ENCODE measurements around the gene ZBTB16. TPM values are rescaled to one million over a fixed set of nuclear protein-coding genes. Genes with fewer than 3 reads are reported as not detected.

Gene ZBTB16
- total and polyA plus RNA-seq, 8 donors = 7.9 to 318 (median 55.3) TPM

- no peak overlapping the region for H3K4me3 ChIP-seq
- H3K4me1 ChIP-seq = peaks cover 0 to 56% (median 36%) of the 10 kb centered on the region in 4 donors
- DNase-seq = no peak
- 74 to 88% (median 80%) methylated on average over 5 of the region's 5 CpGs for WGBS, 5 donors
- H3K36me3 ChIP-seq = peaks cover 7 to 54% (median 39%) of the 10 kb centered on the region in 4 donors
- H3K27ac ChIP-seq = no peak overlapping the region
- H3K27me3 ChIP-seq = no peaks in the 10 kb centered on the region
- no peaks in the 10 kb centered on the region for H3K9me3 ChIP-seq
- TF ChIP-seq POLR2AphosphoS5 (IDR thresholded peaks at IDR 0.05) (peak in 1 of 3 donors; percentile 6), POLR2A (IDR thresholded peaks at IDR 0.05) (no peak)
- intact Hi-C loops (cut with DNase I; ENCODE audit: low total_unique reads) = no loop called here
Observed at GRCh38 chr11:114226356-114226755, 166.8 kb downstream of the ZBTB16 start.

GRCh38 chr11:114228435-114229411 is 169.2 kb downstream of the ZBTB16 start:
- Histone ChIP-seq H3K27ac (peak overlapping the region in 3 of 5 donors; percentile 14 to 46 (median 26)), H3K9me3 (no peaks in the 10 kb centered on the region), H3K27me3 (no peaks in the 10 kb centered on the region), H3K4me3 (peak overlapping the region in 1 of 4 donors; percentile 2), H3K4me1 (peaks cover 13 to 78% (median 55%) of the 10 kb centered on the region in 4 donors), H3K36me3 (peaks cover 7 to 41% (median 21%) of the 10 kb centered on the region in 4 donors)
- no peak for TF ChIP-seq EP300 (IDR thresholded peaks at IDR 0.05)
- no peak for TF ChIP-seq POLR2A (IDR thresholded peaks at IDR 0.05)
- TF ChIP-seq CTCF (IDR thresholded peaks at IDR 0.05) = no peak
- TF ChIP-seq POLR2AphosphoS5 (IDR thresholded peaks at IDR 0.05) = no peak
- intact Hi-C loops (cut with DNase I; ENCODE audit: low total_unique reads) = no loop called here
- 61 to 70% (median 63%) methylated on average over 24 of the region's 24 CpGs for WGBS, 5 donors
- DNase-seq = peak in 1 of 2 donors; percentile 42

GRCh38 chr11:114230031-114230704 is 170.7 kb downstream of the ZBTB16 start:
- no peaks in the 10 kb centered on the region for H3K27me3 ChIP-seq
- 57 to 77% (median 62%) methylated on average over 15 of the region's 15 CpGs for WGBS, 5 donors
- no peak for DNase-seq
- H3K4me3 ChIP-seq = no peak overlapping the region
- H3K27ac ChIP-seq = no peak overlapping the region
- TF ChIP-seq POLR2AphosphoS5 (IDR thresholded peaks at IDR 0.05) (no peak), POLR2A (IDR thresholded peaks at IDR 0.05) (no peak), EP300 (IDR thresholded peaks at IDR 0.05) (no peak), CTCF (IDR thresholded peaks at IDR 0.05) (no peak)
- intact Hi-C loops (cut with DNase I; ENCODE audit: low total_unique reads) = no loop called here
- peaks cover 7 to 31% (median 22%) of the 10 kb centered on the region in 4 donors for H3K36me3 ChIP-seq
- H3K9me3 ChIP-seq = no peaks in the 10 kb centered on the region
- peaks cover 13 to 80% (median 59%) of the 10 kb centered on the region in 4 donors for H3K4me1 ChIP-seq

GRCh38 chr11:114232400-114233059 is 173.0 kb downstream of the ZBTB16 start:
- 83 to 93% (median 85%) methylated on average over 17 to 18 of the region's 18 CpGs for WGBS, 5 donors
- TF ChIP-seq POLR2AphosphoS5 (IDR thresholded peaks at IDR 0.05) (no peak), EP300 (IDR thresholded peaks at IDR 0.05) (no peak), CTCF (IDR thresholded peaks at IDR 0.05) (no peak), POLR2A (IDR thresholded peaks at IDR 0.05) (no peak)
- Histone ChIP-seq H3K9me3 (no peaks in the 10 kb centered on the region), H3K4me1 (peaks cover 20 to 86% (median 57%) of the 10 kb centered on the region in 4 donors), H3K27me3 (no peaks in the 10 kb centered on the region), H3K27ac (no peak overlapping the region), H3K4me3 (no peak overlapping the region), H3K36me3 (peaks cover 0 to 16% (median 7%) of the 10 kb centered on the region in 4 donors)
- intact Hi-C loops (cut with DNase I; ENCODE audit: low total_unique reads) = no loop called here
- DNase-seq = no peak

All from stomach (tissue), 9 donors.